LNCAP (cell line): ENCODE measurements around the gene DIO1.

Experiments used
- TF ChIP-seq, protein P1 (sequence below): fragments of 450-650 bp; IDR thresholded peaks from 2 replicates; pipeline ENCODE4 v1.5.1; 2017; ENCODE audit warnings: mild to moderate bottlenecking

The DIO1 gene

DNA sequence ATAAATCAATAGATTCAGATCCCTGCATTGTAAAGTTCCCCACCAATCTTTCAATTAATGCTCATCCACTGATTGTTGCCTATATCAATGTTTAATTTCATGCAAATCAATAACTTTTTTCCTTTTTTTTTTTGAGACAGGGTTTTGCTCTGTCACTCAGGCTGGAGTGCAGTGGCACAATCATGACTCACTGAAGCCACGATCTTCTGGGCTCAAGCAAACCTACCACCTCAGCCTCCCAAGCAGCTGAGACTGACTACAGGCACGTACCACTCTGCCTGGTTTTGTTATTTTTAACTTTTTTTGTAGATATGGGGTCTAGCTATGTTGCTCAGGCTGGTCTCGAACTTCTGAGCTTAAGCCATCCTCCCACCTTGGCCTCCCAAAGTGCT, 25.7 kb downstream of the DIO1 start:
- TF ChIP-seq, protein P1, sequence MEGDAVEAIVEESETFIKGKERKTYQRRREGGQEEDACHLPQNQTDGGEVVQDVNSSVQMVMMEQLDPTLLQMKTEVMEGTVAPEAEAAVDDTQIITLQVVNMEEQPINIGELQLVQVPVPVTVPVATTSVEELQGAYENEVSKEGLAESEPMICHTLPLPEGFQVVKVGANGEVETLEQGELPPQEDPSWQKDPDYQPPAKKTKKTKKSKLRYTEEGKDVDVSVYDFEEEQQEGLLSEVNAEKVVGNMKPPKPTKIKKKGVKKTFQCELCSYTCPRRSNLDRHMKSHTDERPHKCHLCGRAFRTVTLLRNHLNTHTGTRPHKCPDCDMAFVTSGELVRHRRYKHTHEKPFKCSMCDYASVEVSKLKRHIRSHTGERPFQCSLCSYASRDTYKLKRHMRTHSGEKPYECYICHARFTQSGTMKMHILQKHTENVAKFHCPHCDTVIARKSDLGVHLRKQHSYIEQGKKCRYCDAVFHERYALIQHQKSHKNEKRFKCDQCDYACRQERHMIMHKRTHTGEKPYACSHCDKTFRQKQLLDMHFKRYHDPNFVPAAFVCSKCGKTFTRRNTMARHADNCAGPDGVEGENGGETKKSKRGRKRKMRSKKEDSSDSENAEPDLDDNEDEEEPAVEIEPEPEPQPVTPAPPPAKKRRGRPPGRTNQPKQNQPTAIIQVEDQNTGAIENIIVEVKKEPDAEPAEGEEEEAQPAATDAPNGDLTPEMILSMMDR: no peak

DNA sequence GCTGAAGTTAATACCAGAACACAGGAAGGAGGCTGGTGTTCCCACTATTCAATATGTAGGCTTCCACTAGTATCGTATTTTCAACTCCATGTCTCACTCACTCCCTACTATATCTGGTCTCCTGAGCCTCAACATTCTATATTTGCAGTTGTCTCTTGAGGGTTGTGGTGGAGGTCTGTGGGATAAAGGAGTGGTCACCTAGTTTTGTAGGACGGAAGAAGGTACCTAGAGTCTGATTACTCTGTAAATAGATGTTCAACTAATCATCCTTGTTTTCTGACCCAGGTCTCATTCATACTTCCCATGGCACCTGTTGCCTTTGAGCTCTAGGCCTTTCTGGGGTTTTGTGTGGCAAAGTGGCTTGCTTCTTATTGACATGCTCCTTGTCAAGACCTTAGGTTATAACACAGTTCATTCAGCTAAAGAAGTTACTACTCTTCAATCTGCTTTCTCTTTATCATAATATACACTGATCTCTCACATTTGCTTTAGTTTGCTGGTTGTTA, 33.4 kb downstream of the DIO1 start:
- TF ChIP-seq, protein P1: no peak

DNA sequence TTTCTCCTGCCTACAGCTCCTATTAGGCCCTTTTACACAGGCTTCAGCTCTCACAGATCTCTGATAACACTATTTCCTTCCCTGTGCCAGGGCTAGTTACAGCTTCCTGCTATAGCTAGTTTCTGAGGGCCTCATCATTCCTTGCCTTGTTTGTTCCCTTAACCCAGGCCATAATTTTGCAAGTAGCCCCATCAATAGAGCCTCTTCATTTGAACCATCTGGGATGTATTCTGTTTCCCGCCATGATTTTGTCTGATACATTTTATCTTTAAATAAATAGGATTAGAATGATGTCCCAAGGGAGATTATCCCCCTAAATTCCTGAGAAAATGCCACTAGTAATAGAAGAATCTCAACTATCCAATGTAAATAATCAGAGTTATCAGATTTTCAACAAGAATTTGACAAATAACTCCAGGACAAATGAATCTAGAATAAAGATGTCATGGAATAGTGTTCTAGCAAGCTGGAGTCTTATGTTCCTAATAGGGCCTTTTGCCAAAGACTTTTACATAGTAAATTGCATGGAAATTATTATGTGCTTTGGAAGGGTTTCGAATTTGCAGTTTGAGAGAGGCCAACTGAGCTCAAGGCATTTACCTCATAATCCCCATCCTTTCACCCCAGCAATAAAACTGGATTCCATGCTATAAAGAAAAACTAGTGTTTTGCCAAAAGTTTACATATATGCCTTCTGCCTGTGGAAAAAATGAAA, 35.4 kb downstream of the DIO1 start:
- TF ChIP-seq, protein P1: no peak

DNA sequence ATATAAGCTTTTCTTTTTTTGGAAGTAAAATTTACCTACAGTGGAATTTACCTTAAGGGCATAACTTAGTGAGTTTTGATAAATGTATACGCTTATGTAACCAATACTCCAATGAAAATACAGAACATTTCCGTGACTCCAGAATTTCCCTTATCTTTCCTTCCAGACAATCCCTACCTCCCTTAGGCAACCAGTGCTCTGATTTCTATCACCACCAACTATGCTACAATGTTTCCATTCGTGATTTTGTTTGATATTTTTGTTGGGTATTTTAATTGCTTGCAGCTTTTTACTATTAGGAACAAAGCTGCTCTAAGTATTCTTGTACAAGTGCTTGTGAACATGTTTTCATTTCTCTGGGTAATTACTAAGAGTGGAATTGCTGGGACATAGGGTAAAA, 36.9 kb downstream of the DIO1 start:
- TF ChIP-seq, protein P1: no peak

DNA sequence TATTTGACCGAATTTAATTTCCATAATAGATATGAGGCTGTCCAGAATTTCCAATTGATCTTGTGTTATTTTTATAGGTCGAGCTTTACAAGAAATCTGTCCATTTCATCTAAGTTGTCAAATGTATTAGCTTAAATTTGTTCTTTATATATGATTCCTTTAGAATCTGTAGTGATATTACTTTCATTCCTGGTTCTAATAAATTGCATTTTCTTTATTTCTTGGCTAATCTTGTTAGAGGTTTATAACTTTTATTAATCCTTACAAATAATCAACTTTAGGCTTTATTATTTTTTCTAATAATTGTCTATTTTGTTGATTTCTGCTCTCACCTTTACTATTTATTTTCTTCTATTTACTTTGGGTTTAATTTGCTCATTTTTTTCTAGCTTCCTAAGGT, 37.5 kb downstream of the DIO1 start:
- TF ChIP-seq, protein P1: no peak

DNA sequence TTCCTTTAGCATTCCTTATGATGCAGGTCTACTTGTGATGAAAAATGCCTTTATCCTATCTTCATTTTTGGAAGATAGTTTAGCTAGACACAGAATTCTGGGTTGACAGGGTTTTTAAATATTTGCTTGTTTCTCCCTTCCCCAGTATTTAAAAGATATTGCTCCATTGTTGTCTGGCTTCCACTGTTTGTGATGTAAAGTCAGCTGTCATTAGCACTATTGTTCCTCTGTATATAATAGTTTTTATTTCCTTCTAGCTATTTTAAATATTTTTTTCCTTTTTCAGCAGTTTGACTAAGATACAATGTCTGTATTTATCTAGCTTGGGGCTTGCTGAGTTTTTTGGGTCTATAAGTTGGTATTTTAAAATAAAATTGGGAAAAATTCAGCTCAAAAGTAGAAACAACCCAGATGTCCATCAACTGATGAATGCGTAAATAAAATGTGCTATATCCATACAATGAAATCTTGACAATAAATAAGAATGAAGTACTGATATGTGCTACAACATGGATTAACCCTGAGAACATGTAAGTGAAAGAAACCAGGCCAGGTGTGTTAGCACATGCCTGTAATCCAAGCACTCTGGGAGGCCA, 40.3 kb downstream of the DIO1 start:
- TF ChIP-seq, protein P1: no peak

DNA sequence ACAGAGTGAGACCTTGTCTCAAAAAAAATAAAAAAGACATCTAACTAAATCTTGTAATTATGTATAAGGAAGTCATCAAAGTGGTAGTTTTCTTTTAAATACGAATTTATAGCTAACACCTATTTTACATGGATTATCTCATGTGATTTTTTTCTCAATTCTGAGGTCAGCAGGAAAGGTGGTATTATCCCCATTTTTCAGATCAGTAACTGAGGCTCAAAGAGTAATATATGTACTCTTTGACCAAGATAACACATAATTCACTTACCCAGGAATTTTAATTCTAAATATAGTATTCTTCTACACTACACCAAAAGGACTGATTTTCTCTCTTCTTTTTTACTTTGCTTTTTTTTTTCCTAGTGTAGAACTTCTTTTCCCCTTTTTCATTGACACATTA, 42.4 kb downstream of the DIO1 start:
- TF ChIP-seq, protein P1: no peak
